HTERT RPE-1 (cell line): ENCODE results near the gene HID1.

Experiments used
- in situ Hi-C: fragments of 300-500 bp; cut with MboI; formaldehyde crosslinking; loops from 4 replicates; pipeline ENCODE4 v1.14.3; 2020; ENCODE audit warnings: low sequenced_read_pairs

Gene HID1

GRCh38 chr17:74951680-74952421 is 20.7 kb downstream of the HID1 start:
- in situ Hi-C loops: no loop called here

- in situ Hi-C loops: no loop called here
Measured at GRCh38 chr17:74951065-74951464, 21.5 kb downstream of the HID1 start.

GRCh38 chr17:74950207-74950606 is 22.4 kb downstream of the HID1 start:
- in situ Hi-C loops: no loop called here

- in situ Hi-C loops: no loop called here
Measured at GRCh38 chr17:74949455-74950115, 23.0 kb downstream of the HID1 start.

- in situ Hi-C loops: no loop called here
Measured at GRCh38 chr17:74947041-74947754, 25.4 kb downstream of the HID1 start.

- in situ Hi-C loops: no loop called here
Measured at GRCh38 chr17:74946641-74947040, 25.9 kb downstream of the HID1 start.

GRCh38 chr17:74945543-74945942 is 27.0 kb downstream of the HID1 start:
- in situ Hi-C loops: no loop called here

GRCh38 chr17:74943808-74944522 is 28.6 kb downstream of the HID1 start:
- in situ Hi-C loops: no loop called here

GRCh38 chr17:74941128-74941725 is 31.3 kb downstream of the HID1 start:
- in situ Hi-C loops: no loop called here

GRCh38 chr17:74939534-74939933 is 33.0 kb downstream of the HID1 start:
- in situ Hi-C loops: no loop called here

- in situ Hi-C loops: no loop called here
Measured at GRCh38 chr17:74938194-74938950, 34.2 kb downstream of the HID1 start.

- in situ Hi-C loops: no loop called here
Measured at GRCh38 chr17:74937064-74938051, 35.2 kb downstream of the HID1 start.

GRCh38 chr17:74936470-74936799 is 36.1 kb downstream of the HID1 start:
- in situ Hi-C loops: no loop called here

GRCh38 chr17:74935585-74936469 is 36.7 kb downstream of the HID1 start, which contains the start of gene OTOP3:
TSS of gene OTOP3 (plus strand) at chr17:74935898. CDS start at chr17:74935922, 24 bp downstream.
- in situ Hi-C loops: no loop called here

- in situ Hi-C loops: no loop called here
Measured at GRCh38 chr17:74935048-74935447, 37.5 kb downstream of the HID1 start.

- in situ Hi-C loops: no loop called here
Measured at GRCh38 chr17:74930535-74931036, 42.0 kb downstream of the HID1 start.

GRCh38 chr17:74928786-74929185 is 43.8 kb downstream of the HID1 start:
- in situ Hi-C loops: no loop called here

- in situ Hi-C loops: no loop called here
Measured at GRCh38 chr17:74925242-74925641, 47.3 kb downstream of the HID1 start.
